Activated naive CD8-positive, alpha-beta T cell treated with anti-CD3 and anti-CD28 coated beads, Interleukin-2, amount 50 U/mL, for 24 hours (primary cell): ENCODE results near the gene MTUS2.
"Not testable (repeated sequence)": the region's sequence is repeated elsewhere in the genome, so short reads cannot be mapped to it uniquely, and the experiment has no call there.

ENCODE experiments used
- ATAC-seq: fragments of 150-1000 bp; cut with Tn5 transposase; one replicate; pipeline ENCODE4 v1.10.0; 2021
- DNase-seq: peaks from one replicate; pipeline ENCODE4 v3.0.0; 2021
- H3K27ac Mint-ChIP-seq: one replicate; pipeline ENCODE4 v1.8.0; 2021; ENCODE audit warnings: mild to moderate bottlenecking, mixed read lengths
- H3K27me3 Mint-ChIP-seq: one replicate; pipeline ENCODE4 v1.8.0; 2021; ENCODE audit warnings: mixed read lengths
- H3K36me3 Mint-ChIP-seq: one replicate; pipeline ENCODE4 v1.8.0; 2021; ENCODE audit warnings: low read depth, mixed read lengths
- H3K4me1 Mint-ChIP-seq: one replicate; pipeline ENCODE4 v1.8.0; 2021; ENCODE audit warnings: mixed read lengths
- H3K4me3 Mint-ChIP-seq: one replicate; pipeline ENCODE4 v1.8.0; 2021; ENCODE audit warnings: mild to moderate bottlenecking, moderate library complexity, mixed read lengths
- H3K9me3 Mint-ChIP-seq: one replicate; pipeline ENCODE4 v1.8.0; 2021; ENCODE audit warnings: mixed read lengths

MTUS2 gene

DNA sequence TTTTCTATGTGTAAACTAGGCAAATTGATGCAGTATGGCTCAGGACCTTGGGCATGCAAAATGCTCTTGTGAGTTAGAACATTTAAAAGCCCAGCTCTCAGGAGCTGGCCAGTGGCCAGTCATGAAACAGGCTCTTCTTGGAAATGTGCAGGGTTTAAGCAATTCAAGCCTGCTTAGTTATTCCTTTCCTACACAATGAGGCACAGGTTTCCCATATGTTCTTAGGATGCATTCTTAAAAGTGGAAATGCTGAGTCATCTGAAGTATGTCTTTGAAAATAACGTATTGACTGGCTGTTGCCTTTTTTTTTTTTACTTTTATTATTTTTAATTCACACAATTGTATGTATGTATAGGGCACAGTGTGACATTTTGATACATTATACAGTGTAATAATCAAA, 474.7 kb downstream of the MTUS2 start:
- no peak overlapping the region for H3K27ac Mint-ChIP-seq
- DNase-seq = no peak
- H3K4me3 Mint-ChIP-seq = no peak overlapping the region
- peaks cover 4% of the 10 kb centered on the region for H3K27me3 Mint-ChIP-seq
- H3K9me3 Mint-ChIP-seq = peaks cover 4% of the 10 kb centered on the region
- no peaks in the 10 kb centered on the region for H3K4me1 Mint-ChIP-seq
- no peak for ATAC-seq
- no peaks in the 10 kb centered on the region for H3K36me3 Mint-ChIP-seq

DNA sequence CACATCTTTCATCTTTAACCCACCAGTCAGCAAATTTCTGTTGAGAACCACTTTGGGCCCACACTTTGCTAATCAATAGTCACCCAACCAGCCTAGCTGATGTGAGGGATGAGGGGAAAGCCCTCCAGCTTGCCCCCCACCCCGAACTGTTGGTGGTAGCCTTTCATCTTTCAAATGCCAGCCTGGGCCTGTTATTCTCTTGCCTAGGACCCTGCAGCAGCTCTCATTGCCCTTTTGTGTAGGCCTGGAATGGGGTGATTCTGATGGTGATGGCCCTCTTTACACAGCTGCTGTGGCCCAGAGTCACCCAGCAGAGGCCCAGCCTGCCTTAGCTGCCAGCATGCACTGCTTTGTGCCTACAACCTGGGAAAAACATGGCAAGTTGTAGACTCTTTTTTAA, 480.9 kb downstream of the MTUS2 start:
- ATAC-seq = no peak
- no peaks in the 10 kb centered on the region for H3K4me1 Mint-ChIP-seq

DNA sequence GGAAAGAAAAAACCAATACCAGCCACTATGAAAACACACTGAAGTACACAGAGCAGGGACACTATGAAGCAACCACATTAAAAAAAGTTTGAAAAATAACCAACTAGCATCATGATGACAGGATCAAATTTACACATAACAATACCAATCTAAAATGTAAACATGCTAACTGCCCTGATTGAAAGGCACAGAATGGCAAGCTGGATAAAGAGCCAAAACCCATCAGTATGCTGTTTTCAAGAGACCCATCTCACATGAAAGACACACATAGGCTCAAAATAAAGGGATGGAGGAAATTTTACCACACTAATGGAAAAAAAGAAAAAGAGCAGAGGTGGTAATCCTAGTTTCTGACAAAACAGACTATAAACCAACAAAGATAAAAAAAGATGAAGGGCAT, 484.0 kb downstream of the MTUS2 start:
- no peak for DNase-seq
- H3K36me3 Mint-ChIP-seq = no peaks in the 10 kb centered on the region
- no peak overlapping the region for H3K4me3 Mint-ChIP-seq
- peaks cover 6% of the 10 kb centered on the region for H3K27me3 Mint-ChIP-seq
- H3K27ac Mint-ChIP-seq = no peak overlapping the region
- ATAC-seq = no peak
- H3K9me3 Mint-ChIP-seq = peaks cover 40% of the 10 kb centered on the region
- H3K4me1 Mint-ChIP-seq = no peaks in the 10 kb centered on the region

More for the DNA sequence above, 480.9 kb downstream of the MTUS2 start:
- Mint-ChIP-seq H3K9me3 (peaks cover 33% of the 10 kb centered on the region), H3K27ac (no peak overlapping the region), H3K27me3 (peaks cover 6% of the 10 kb centered on the region), H3K4me3 (no peak overlapping the region), H3K36me3 (no peaks in the 10 kb centered on the region)
- no peak for DNase-seq

DNA sequence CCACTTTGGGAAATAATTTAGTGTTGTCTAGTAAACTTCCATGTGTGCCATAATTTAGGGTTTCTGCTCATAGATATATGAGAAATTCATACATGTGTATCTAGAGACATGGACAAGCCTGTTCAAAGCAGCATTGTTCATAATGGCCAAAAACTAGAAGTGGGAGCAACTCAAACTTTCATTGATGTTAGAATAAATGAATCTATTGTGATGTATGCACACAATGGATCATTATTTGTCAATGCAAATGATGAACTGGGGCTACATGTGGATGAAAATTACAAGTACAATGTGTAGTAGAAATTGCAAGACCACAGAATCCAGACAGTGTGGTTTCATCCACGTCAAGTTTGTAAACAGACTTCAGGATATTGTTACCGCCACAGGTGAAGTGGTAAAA, 490.7 kb downstream of the MTUS2 start:
- ATAC-seq = no peak
- Mint-ChIP-seq H3K27ac (no peak overlapping the region), H3K4me1 (no peaks in the 10 kb centered on the region)

DNA sequence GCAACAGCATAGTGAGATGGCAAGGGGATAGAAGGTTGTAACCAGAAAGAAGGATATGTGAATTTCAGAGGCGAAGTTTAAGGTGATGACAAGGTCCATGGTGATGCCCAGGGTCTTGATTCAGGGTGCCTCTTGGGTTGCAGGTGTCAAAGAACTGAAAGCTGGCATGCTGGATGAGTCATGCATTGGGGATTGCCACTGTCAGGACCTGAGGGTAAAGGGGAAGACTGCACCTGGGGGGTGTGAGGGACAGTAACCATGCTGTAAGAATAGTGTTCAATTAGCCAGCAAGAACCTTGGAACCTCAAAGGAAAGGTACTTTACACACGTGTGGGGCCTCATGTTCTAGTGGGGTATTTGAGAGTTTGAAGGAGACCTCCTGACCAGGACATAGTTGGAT, 495.7 kb downstream of the MTUS2 start:
- Mint-ChIP-seq H3K4me3 (no peak overlapping the region), H3K27me3 (peaks cover 3% of the 10 kb centered on the region), H3K27ac (no peak overlapping the region), H3K36me3 (no peaks in the 10 kb centered on the region), H3K9me3 (no peaks in the 10 kb centered on the region), H3K4me1 (no peaks in the 10 kb centered on the region)
- ATAC-seq (no peak), DNase-seq (no peak)

More for the DNA sequence above, 490.7 kb downstream of the MTUS2 start:
- no peak for DNase-seq
- Mint-ChIP-seq H3K4me3 (no peak overlapping the region), H3K36me3 (no peaks in the 10 kb centered on the region), H3K27me3 (peaks cover 6% of the 10 kb centered on the region), H3K9me3 (peaks cover 13% of the 10 kb centered on the region)

DNA sequence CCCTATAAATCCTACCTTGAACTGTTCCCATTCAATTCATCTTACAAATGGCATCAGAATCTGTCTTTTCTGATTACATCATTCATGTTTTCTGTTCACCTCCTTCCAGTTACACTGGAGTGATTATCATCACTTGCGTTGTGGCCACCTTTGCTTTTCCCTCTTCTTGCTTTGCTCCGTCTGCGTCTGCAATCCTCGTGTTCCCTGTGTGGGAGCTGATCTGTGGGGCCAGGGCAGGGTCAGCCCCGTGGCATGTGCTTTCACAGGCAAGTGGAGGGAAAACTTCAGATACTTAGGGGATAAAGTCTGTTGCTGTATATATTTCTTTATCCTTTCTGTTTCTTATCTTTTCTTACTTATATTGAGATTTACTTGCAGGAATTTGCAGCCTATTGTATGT, 497.7 kb downstream of the MTUS2 start:
- no peaks in the 10 kb centered on the region for H3K36me3 Mint-ChIP-seq
- peaks cover 8% of the 10 kb centered on the region for H3K27me3 Mint-ChIP-seq
- H3K9me3 Mint-ChIP-seq = peaks cover 6% of the 10 kb centered on the region
- no peak for DNase-seq
- H3K4me1 Mint-ChIP-seq = no peaks in the 10 kb centered on the region
- no peak for ATAC-seq
- H3K27ac Mint-ChIP-seq = no peak overlapping the region
- no peak overlapping the region for H3K4me3 Mint-ChIP-seq

DNA sequence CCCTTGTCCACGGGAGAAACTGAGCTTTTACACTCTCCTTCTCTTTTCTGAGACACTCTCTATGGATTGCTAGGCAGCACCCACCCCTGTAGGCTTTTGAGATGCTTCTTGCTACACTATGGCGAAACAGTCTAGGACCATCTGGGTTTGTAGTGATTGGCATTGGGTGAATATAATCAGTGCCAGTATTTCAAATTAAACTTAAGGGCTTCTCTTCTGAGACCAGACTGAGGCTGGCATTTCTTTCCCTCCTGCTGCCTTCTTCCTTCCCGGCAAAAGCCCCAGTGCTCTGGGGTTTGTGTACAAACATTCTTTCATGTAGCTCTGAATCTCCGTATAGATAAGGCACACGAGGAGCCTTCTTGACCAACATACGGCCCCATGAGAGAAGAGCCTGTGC, 498.6 kb downstream of the MTUS2 start:
- no peaks in the 10 kb centered on the region for H3K36me3 Mint-ChIP-seq
- H3K4me3 Mint-ChIP-seq = no peak overlapping the region
- H3K9me3 Mint-ChIP-seq = peaks cover 6% of the 10 kb centered on the region
- H3K27me3 Mint-ChIP-seq = peaks cover 8% of the 10 kb centered on the region
- DNase-seq (no peak), ATAC-seq (no peak)
- no peak overlapping the region for H3K27ac Mint-ChIP-seq
- H3K4me1 Mint-ChIP-seq = no peaks in the 10 kb centered on the region

DNA sequence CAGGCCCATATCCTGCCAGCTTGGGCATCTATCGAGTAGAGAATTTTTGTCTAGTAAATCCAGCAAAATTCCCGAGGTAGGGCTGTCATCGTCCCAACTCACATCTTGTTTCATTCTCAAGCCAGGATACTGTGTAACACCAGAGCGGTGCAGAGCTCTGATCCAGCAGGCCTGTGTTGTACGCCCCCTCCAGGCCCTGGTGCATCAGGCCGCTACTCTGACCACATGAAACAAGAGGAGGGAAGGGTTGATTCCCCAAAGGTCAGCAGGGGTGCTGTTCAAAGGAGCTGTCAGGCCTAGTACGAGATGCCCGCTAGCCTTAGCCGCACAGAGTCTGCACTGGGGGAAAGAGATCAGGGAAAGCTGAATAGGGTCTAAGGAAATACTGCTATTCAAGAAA, 499.3 kb downstream of the MTUS2 start:
- peaks cover 6% of the 10 kb centered on the region for H3K9me3 Mint-ChIP-seq
- H3K27ac Mint-ChIP-seq = no peak overlapping the region
- no peaks in the 10 kb centered on the region for H3K36me3 Mint-ChIP-seq
- no peak overlapping the region for H3K4me3 Mint-ChIP-seq
- DNase-seq (no peak), ATAC-seq (no peak)
- peaks cover 8% of the 10 kb centered on the region for H3K27me3 Mint-ChIP-seq
- H3K4me1 Mint-ChIP-seq = no peaks in the 10 kb centered on the region

DNA sequence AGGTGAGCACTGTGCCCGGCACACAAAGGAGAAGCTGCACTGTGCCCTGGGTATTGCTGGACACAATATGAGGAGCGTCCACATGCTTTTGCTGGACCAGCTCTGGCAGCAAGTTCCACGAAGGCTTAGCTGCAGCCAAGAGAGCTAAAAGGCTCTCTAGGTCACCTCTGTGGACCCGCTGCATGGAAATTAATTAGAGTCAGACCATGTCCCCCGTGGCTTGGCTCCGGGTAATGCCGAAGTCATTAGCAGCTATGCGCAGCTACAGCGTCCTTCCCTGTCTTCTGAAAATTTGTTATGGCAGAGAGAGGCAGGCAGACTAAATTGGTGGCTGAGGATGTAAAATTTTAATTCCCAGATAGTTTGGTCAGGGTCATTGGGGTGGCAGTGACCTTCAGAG, 503.8 kb downstream of the MTUS2 start:
- no peak overlapping the region for H3K4me3 Mint-ChIP-seq
- peaks cover 6% of the 10 kb centered on the region for H3K9me3 Mint-ChIP-seq
- H3K27me3 Mint-ChIP-seq = peaks cover 8% of the 10 kb centered on the region
- H3K4me1 Mint-ChIP-seq = no peaks in the 10 kb centered on the region
- H3K36me3 Mint-ChIP-seq = no peaks in the 10 kb centered on the region
- no peak for ATAC-seq
- DNase-seq = no peak
- H3K27ac Mint-ChIP-seq = no peak overlapping the region

DNA sequence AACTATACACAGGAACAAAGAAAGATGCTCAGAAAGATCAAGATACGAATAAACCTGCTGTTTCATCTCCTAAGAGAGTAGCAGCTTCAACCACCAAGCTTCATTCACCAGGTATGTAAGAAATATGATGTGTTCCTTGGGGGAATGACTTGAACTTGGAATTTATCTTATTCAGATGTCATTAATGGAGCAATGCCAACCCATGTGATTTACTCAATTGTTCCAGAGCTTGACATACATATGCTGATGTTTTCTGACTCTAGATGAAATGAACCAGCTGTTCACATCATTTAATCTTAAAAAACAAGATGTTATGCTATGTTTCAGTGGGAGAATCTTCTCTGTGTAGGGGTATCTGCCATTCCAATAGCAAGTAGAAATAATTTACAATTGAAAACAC, 504.5 kb downstream of the MTUS2 start:
- H3K9me3 Mint-ChIP-seq = peaks cover 6% of the 10 kb centered on the region

DNA sequence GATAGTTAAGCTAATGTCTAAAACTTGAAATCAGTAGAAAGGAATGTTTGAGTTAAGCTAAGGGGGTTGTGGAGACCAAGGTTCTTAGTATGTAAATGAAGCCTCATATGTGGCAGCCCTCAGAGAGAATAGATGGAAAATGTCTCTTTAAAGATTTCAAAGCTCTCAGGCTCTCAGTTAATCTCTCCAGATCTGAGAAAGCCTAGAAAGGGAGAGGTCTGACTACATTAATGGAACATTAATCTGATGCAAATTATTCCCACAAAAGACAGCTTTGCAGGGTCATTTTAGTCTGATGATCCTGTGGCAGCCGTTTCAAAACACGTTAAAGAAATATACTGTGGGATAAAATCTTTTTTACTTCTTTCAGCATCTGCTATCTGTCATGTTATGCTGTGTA, 508.4 kb downstream of the MTUS2 start:
- DNase-seq (no peak), ATAC-seq (no peak)
- H3K4me1 Mint-ChIP-seq = no peaks in the 10 kb centered on the region
- peaks cover 4% of the 10 kb centered on the region for H3K27me3 Mint-ChIP-seq
- H3K36me3 Mint-ChIP-seq = peaks cover under 1% of the 10 kb centered on the region
- H3K4me3 Mint-ChIP-seq = no peak overlapping the region
- H3K9me3 Mint-ChIP-seq = peaks cover 7% of the 10 kb centered on the region
- no peak overlapping the region for H3K27ac Mint-ChIP-seq

More for the DNA sequence above, 504.5 kb downstream of the MTUS2 start:
- no peak for ATAC-seq
- H3K36me3 Mint-ChIP-seq = no peaks in the 10 kb centered on the region
- H3K27me3 Mint-ChIP-seq = peaks cover 8% of the 10 kb centered on the region
- H3K4me3 Mint-ChIP-seq = no peak overlapping the region
- no peaks in the 10 kb centered on the region for H3K4me1 Mint-ChIP-seq
- no peak overlapping the region for H3K27ac Mint-ChIP-seq
- DNase-seq = no peak

DNA sequence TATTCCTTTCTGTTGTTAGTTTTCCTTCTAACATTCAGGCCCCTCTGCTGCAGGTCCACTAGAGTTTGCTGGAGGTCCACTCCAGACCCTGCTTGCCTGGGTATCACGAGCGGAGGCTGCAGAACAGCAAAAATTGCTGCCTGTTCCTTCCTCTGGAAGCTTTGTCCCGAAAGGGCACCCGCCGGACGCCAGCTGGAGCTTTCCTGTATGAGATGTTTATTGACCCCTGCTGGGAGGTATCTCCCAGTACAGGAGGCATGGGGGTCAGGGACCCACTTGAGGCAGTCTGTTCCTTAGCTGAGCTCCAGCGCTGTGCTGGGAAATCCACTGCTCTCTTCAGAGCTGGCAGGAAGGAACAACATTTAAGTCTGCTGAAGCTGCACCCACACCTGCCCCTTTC, 516.2 kb downstream of the MTUS2 start:
- H3K9me3 Mint-ChIP-seq = peaks cover 13% of the 10 kb centered on the region
- no peak overlapping the region for H3K4me3 Mint-ChIP-seq
- H3K36me3 Mint-ChIP-seq = peaks cover 2% of the 10 kb centered on the region
- no peaks in the 10 kb centered on the region for H3K4me1 Mint-ChIP-seq
- DNase-seq = no peak
- ATAC-seq = no peak
- H3K27ac Mint-ChIP-seq = no peak overlapping the region
- H3K27me3 Mint-ChIP-seq = peaks cover 4% of the 10 kb centered on the region

DNA sequence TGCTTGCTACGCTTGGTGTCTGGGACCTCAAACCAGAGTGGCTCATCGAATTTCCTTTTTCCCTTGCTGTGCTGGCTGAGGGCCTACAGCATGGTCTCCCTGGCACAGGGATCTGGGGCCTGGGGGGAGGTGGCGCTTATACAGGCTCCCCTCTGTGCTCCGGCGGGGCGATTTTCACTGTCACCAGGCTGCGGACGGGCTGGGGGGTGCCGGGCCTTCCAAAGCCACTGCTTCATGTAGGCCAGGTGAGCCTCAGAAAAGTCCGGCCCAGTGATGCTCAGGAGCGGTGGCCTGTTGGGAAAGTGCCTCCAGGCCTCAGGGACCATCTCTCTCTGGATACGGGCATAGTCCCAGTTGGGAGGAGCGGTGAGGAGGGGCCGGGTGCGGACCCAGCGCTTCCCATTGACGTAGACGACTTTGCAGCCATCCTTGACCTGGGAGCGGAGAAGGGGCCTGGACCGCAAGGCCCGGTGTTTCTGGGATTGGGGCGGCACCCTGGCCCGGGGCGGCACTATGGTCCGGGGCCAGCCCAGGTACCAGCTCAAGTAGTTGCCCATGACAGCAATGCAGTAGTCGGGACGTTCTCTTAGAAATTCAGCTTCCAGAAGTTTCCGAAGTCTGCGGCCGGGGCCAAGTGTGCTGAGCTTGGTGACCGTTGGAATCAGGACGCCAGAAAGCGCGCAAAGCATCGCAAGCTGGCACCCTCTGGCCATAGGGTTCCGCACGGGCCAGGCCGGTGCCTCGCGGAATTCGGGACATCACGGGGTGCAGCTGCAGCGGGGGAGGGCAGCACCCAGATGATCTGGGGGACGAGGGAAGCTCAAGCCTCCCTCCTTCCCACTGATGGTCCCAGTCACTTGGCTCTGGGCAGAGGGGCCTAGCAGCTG, 519.5 kb downstream of the MTUS2 start:
- no peak overlapping the region for H3K27ac Mint-ChIP-seq
- no peaks in the 10 kb centered on the region for H3K4me1 Mint-ChIP-seq
- H3K9me3 Mint-ChIP-seq = peaks cover 6% of the 10 kb centered on the region
- ATAC-seq = no peak
- H3K4me3 Mint-ChIP-seq = no peak overlapping the region
- no peak for DNase-seq
- no peaks in the 10 kb centered on the region for H3K36me3 Mint-ChIP-seq
- peaks cover 2% of the 10 kb centered on the region for H3K27me3 Mint-ChIP-seq

DNA sequence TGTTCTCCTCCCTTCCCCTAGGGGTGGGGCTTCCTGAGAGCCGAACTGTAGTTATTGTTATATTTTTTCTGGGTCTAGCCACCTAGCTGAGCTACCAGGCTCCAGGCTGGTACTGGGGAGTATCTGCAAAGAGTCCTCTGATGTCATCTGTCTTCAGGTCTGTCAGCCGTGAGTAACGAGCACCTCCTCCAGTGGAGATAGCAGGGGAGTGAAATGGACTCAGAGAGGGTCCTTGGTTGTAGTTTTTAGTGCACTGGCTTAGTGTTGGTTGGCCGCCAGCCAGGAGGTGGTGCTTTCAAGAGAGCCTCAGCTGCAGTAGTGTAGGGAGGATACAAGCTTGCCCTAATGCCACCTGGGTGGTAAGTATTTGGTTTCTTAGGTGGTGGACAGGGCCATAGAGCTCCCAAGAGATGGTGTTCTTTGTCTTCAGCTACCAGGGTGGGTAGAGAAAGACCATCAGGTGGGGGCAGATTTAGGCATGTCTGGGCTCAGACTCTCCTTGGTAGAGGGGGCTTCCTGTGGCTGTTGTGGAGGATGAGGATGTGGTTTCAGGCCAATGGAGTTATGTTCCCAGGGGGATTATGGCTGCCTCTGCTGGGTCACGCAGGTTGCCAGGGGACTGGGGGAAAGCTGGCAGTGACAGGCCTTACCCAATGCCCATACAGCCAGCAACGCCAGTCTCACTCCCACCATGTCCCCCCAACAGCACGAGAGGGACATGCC, 525.9 kb downstream of the MTUS2 start:
- not testable (repeated sequence) for H3K4me1 Mint-ChIP-seq, H3K36me3 Mint-ChIP-seq, DNase-seq, ATAC-seq, H3K9me3 Mint-ChIP-seq, H3K4me3 Mint-ChIP-seq, H3K27ac Mint-ChIP-seq
- peaks cover 12% of the 10 kb centered on the region for H3K27me3 Mint-ChIP-seq

DNA sequence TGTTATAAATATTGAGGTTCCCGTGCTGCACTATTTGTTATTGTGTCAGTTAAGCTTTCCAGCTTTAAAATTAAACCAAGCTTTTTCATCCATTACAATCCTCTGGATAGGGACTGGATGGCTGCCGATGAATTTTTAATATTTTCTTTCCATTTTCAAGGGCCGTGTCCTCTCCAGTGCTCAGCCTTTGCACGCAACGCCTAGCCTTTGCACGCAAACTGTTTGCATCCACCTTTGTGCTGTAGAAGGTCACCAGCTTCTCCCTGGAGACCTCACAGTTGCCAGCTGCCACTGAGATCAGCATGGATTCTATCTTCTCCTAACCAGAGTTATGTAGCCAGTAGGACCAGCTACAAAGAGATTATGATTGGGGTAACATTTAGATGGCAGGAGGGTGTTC, 534.9 kb downstream of the MTUS2 start:
- no peak for DNase-seq
- no peak overlapping the region for H3K4me3 Mint-ChIP-seq
- H3K27me3 Mint-ChIP-seq = peaks cover 6% of the 10 kb centered on the region
- H3K27ac Mint-ChIP-seq = no peak overlapping the region
- H3K9me3 Mint-ChIP-seq = no peaks in the 10 kb centered on the region
- H3K4me1 Mint-ChIP-seq = no peaks in the 10 kb centered on the region
- ATAC-seq = no peak
- no peaks in the 10 kb centered on the region for H3K36me3 Mint-ChIP-seq
